ENCODE data around the gene RAB5B.

The RAB5B gene

GRCh38 chr12:56020423-56021184 is 46.7 kb downstream of the RAB5B start, which contains the start of gene IKZF4:
Gene IKZF4, plus strand, starts transcription at chr12:56021043. Its CDS starts 451 bp downstream, at chr12:56021494.
- Histone ChIP-seq H4K20me1 (ENCODE audit: insufficient read depth, low read length) (no peaks in the 10 kb centered on the region), H3K9me3 (ENCODE audit: insufficient read depth, low read length, severe bottlenecking) (no peaks in the 10 kb centered on the region), H3K27me3 (ENCODE audit: insufficient read depth, low read length, poor library complexity) (no peaks in the 10 kb centered on the region), H3K4me1 (ENCODE audit: insufficient read depth, low read length) (peaks cover 44% of the 10 kb centered on the region), H3K9ac (ENCODE audit: low read depth, low read length) (peak within 1 kb of the TSS; percentile 65), H2AFZ (ENCODE audit: low read depth, low read length) (peak within 1 kb of the TSS; percentile 71), H3K4me3 (ENCODE audit: low read depth in 1 of 2, low read length in 2 of 2) (peak within 1 kb of the TSS; percentile 18 to 65; a peak in 3 of 4 replicates), H3K79me2 (ENCODE audit: insufficient read depth, low read length) (peaks cover 16% of the 10 kb centered on the region), H3K36me3 (ENCODE audit: insufficient read depth, low read length) (peaks cover 11% of the 10 kb centered on the region), H3K4me2 (ENCODE audit: insufficient read depth, low read length) (peak within 1 kb of the TSS; percentile 80), H3K27ac (ENCODE audit: low read length) (peak within 1 kb of the TSS; percentile 84)
- peak; percentile 62 for ATAC-seq (ENCODE audit: insufficient read depth, low read depth)
- DNase-seq: peak; percentile 81
- TF ChIP-seq CTCF (IDR thresholded peaks at IDR 0.05; ENCODE audit: borderline replicate concordance, extremely low read depth, low read length, poor library complexity, severe bottlenecking): no peak
- TF ChIP-seq EZH2 (IDR thresholded peaks at IDR 0.05; ENCODE audit: borderline replicate concordance, low read depth, low read length, severe bottlenecking): no peak

GRCh38 chr12:56021889-56022497 is 48.1 kb downstream of the RAB5B start:
- no peaks in the 10 kb centered on the region for H3K27me3 ChIP-seq (ENCODE audit: insufficient read depth, low read length, poor library complexity)
- H3K27ac ChIP-seq (ENCODE audit: low read length): peak overlapping the region; percentile 84
- peak overlapping the region; percentile 71 for H2AFZ ChIP-seq (ENCODE audit: low read depth, low read length)
- H3K4me3 ChIP-seq (ENCODE audit: low read depth in 1 of 2, low read length in 2 of 2): peak overlapping the region; percentile 18 to 65; a peak in 3 of 4 replicates
- DNase-seq: no peak
- peaks cover 18% of the 10 kb centered on the region for H3K36me3 ChIP-seq (ENCODE audit: insufficient read depth, low read length)
- H3K4me1 ChIP-seq (ENCODE audit: insufficient read depth, low read length): peaks cover 44% of the 10 kb centered on the region
- H3K4me2 ChIP-seq (ENCODE audit: insufficient read depth, low read length): peak overlapping the region; percentile 80
- peaks cover 16% of the 10 kb centered on the region for H3K79me2 ChIP-seq (ENCODE audit: insufficient read depth, low read length)
- no peak for TF ChIP-seq EZH2 (IDR thresholded peaks at IDR 0.05; ENCODE audit: borderline replicate concordance, low read depth, low read length, severe bottlenecking)
- H4K20me1 ChIP-seq (ENCODE audit: insufficient read depth, low read length): no peaks in the 10 kb centered on the region
- no peaks in the 10 kb centered on the region for H3K9me3 ChIP-seq (ENCODE audit: insufficient read depth, low read length, severe bottlenecking)
- H3K9ac ChIP-seq (ENCODE audit: low read depth, low read length): peak overlapping the region; percentile 65
- ATAC-seq (ENCODE audit: insufficient read depth, low read depth): no peak

GRCh38 chr12:56028511-56029165 is 54.8 kb downstream of the RAB5B start:
- TF ChIP-seq CTCF (IDR thresholded peaks at IDR 0.05; ENCODE audit: borderline replicate concordance, extremely low read depth, low read length, poor library complexity, severe bottlenecking) (no peak), EZH2 (IDR thresholded peaks at IDR 0.05; ENCODE audit: borderline replicate concordance, low read depth, low read length, severe bottlenecking) (no peak)
- no peak overlapping the region for H3K4me2 ChIP-seq (ENCODE audit: insufficient read depth, low read length)
- H3K4me1 ChIP-seq (ENCODE audit: insufficient read depth, low read length): peaks cover 1% of the 10 kb centered on the region; the same call in 1 of the 2 replicates
- H3K79me2 ChIP-seq (ENCODE audit: insufficient read depth, low read length): no peaks in the 10 kb centered on the region; the same call in 1 of the 2 replicates
- no peak for DNase-seq
- no peaks in the 10 kb centered on the region for H3K27me3 ChIP-seq (ENCODE audit: insufficient read depth, low read length, poor library complexity)
- H3K36me3 ChIP-seq (ENCODE audit: insufficient read depth, low read length): peaks cover 61% of the 10 kb centered on the region
- no peak overlapping the region for H3K9ac ChIP-seq (ENCODE audit: low read depth, low read length)
- ATAC-seq (ENCODE audit: insufficient read depth, low read depth): no peak
- H4K20me1 ChIP-seq (ENCODE audit: insufficient read depth, low read length): no peaks in the 10 kb centered on the region
- H3K27ac ChIP-seq (ENCODE audit: low read length): no peak overlapping the region
- H3K4me3 ChIP-seq (ENCODE audit: low read depth in 1 of 2, low read length in 2 of 2): no peak overlapping the region
- no peak overlapping the region for H2AFZ ChIP-seq (ENCODE audit: low read depth, low read length)
- no peaks in the 10 kb centered on the region for H3K9me3 ChIP-seq (ENCODE audit: insufficient read depth, low read length, severe bottlenecking)

All from DND-41 (cell line).